GM23338 (cell line): ENCODE measurements around the gene NUMB. TPM values are rescaled to one million over a fixed set of nuclear protein-coding genes. Genes with fewer than 3 reads are reported as not detected.
A peak's percentile ranks its signal among the peaks of the same experiment; 100 is the strongest.

Experiments used
- ATAC-seq: fragments of 200-7000 bp; cut with Tn5 transposase; 3 replicates; pipeline ENCODE4 v1.9.1; 2020
- DNase-seq: peaks from one replicate; pipeline ENCODE4 v3.0.0-alpha.2; 2015; ENCODE audit warnings: low spot score
- H2AFZ ChIP-seq: fragments of 200-600 bp; sonication (generic); 2 replicates; pipeline ENCODE4 v1.8.0; 2016; ENCODE audit warnings: antibody characterized with exemption, mild to moderate bottlenecking, moderate library complexity
- H3F3A ChIP-seq: fragments of 200-600 bp; sonication (generic); replicated peaks from 2 replicates; pipeline ENCODE4 v1.8.0; 2017; ENCODE audit warnings: antibody characterized with exemption, mixed run types, low read depth
- H3K27ac ChIP-seq: fragments of 200-600 bp; sonication (generic); 2 replicates; pipeline ENCODE4 v1.6.1; 2016; ENCODE audit warnings: low read depth
- H3K27me3 ChIP-seq: fragments of 200-600 bp; sonication (generic); 2 replicates; pipeline ENCODE4 v1.8.0; 2016; ENCODE audit warnings: mild to moderate bottlenecking, mixed run types, moderate library complexity; ENCODE audit not compliant: insufficient read depth
- H3K36me3 ChIP-seq: fragments of 200-600 bp; sonication (generic); 2 replicates; pipeline ENCODE4 v1.8.0; 2016; ENCODE audit warnings: mild to moderate bottlenecking; ENCODE audit not compliant: insufficient read depth
- H3K4me1 ChIP-seq: fragments of 200-600 bp; sonication (generic); 2 replicates; pipeline ENCODE4 v1.8.0; 2016; ENCODE audit warnings: mild to moderate bottlenecking, moderate library complexity; ENCODE audit not compliant: insufficient read depth
- H3K4me2 ChIP-seq: fragments of 200-600 bp; sonication (generic); 2 replicates; pipeline ENCODE4 v1.7.1; 2017; ENCODE audit warnings: mixed run types
- H3K4me3 ChIP-seq: fragments of 200-600 bp; sonication (generic); 2 replicates; pipeline ENCODE4 v1.6.1; 2016; ENCODE audit warnings: mixed run types
- H3K79me2 ChIP-seq: fragments of 200-600 bp; sonication (generic); replicated peaks from 2 replicates; pipeline ENCODE4 v1.8.0; 2017; ENCODE audit warnings: mild to moderate bottlenecking; ENCODE audit not compliant: insufficient read depth
- H3K9me2 ChIP-seq: fragments of 200-600 bp; sonication (generic); 2 replicates; pipeline ENCODE4 v1.8.0; 2017; ENCODE audit not compliant: insufficient read depth
- H4K20me1 ChIP-seq: fragments of 200-600 bp; sonication (generic); replicated peaks from 2 replicates; pipeline ENCODE4 v1.8.0; 2017; ENCODE audit warnings: mild to moderate bottlenecking; ENCODE audit not compliant: insufficient read depth
- H3K27ac Mint-ChIP-seq: 2 replicates; pipeline ENCODE4 v1.8.0; 2020; ENCODE audit warnings: inconsistent platforms, mild to moderate bottlenecking, moderate library complexity, mixed read lengths
- H3K27me3 Mint-ChIP-seq: 3 replicates; pipeline ENCODE4 v1.8.0; 2022; ENCODE audit warnings: low read depth, mild to moderate bottlenecking, moderate library complexity, mixed read lengths, inconsistent platforms; ENCODE audit not compliant: insufficient read depth, poor library complexity
- H3K36me3 Mint-ChIP-seq: 3 replicates; pipeline ENCODE4 v1.8.0; 2021; ENCODE audit warnings: low read depth, mild to moderate bottlenecking, inconsistent platforms, moderate library complexity, mixed read lengths
- H3K4me1 Mint-ChIP-seq: 3 replicates; pipeline ENCODE4 v1.8.0; 2020; ENCODE audit warnings: mild to moderate bottlenecking, inconsistent platforms, mixed read lengths
- H3K4me3 Mint-ChIP-seq: 3 replicates; pipeline ENCODE4 v1.8.0; 2021; ENCODE audit warnings: moderate library complexity, mild to moderate bottlenecking, inconsistent platforms, mixed read lengths
- H3K9me3 Mint-ChIP-seq: 3 replicates; pipeline ENCODE4 v1.8.0; 2020; ENCODE audit warnings: moderate library complexity, mild to moderate bottlenecking, inconsistent platforms, mixed read lengths
- JUNB ChIP-seq: IDR thresholded peaks from one replicate; pipeline ENCODE4 v1.6.1; 2016; ENCODE audit warnings: antibody characterized with exemption; ENCODE audit not compliant: unreplicated experiment
- NANOG ChIP-seq: IDR thresholded peaks from 2 replicates; pipeline ENCODE4 v1.6.1; 2016; ENCODE audit warnings: antibody characterized with exemption, borderline replicate concordance
- polyA plus RNA-seq: library from polyadenylated mRNA; unstranded; fragments of >200 nt; fragmentation: Nextera tagmentation; extraction: Ambion mirVana; gene quantifications from 2 replicates; pipeline ENCODE4 v1.2.1, GENCODE V29; 2016
- total RNA-seq: library from RNA; depleted of rRNA; stranded (reverse); fragments of >200 nt; shearing (Covaris generic); gene quantifications from 2 replicates; pipeline ENCODE4 v1.2.3, GENCODE V29; 2014
- TF ChIP-seq, protein P1 (sequence below): fragments of 250-450 bp; sonication (Bioruptor Pico); IDR thresholded peaks from 2 replicates; pipeline ENCODE4 v1.5.0; 2020; ENCODE audit warnings: mild to moderate bottlenecking, moderate library complexity
- TF ChIP-seq, protein P2 (sequence below): IDR thresholded peaks from 2 replicates; pipeline ENCODE4 v1.6.1; 2016; ENCODE audit warnings: antibody characterized with exemption

The NUMB gene
- total and polyA plus RNA-seq, 2 experiments from 2014 or later = 32.1 to 36.7 TPM

DNA sequence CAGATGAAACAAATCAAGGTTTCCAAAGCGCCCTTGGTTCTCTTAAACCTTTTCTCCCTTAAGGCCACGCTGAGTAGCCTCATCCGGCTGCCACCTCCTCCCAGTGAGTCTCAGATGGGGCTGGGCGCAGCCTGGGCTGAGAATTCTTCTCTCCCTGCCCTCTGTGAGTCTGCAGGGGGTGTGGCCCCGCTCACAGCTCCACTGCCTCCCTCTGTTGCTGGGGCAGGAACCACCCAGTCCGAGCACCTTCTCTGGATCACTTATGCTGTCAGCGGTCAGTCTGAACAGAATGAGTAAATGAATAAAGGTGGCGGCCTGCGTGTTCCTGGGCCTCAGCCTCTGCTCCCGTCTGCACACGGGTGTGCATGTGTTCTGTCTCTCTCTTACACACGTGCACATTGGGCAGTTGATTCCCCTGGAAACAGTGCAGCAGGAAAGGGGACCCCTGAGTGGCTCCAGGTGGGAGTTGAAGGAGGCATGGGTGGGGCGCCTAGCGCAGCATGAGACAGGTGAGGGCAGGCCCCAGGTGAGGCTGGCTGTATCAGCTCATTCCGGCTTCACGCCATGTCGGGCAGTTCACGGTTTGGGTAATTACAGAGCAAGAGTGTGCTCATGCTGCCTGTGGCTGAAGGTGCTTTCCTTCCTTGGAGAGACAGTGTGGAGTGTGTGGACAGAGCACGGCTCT lies 216.7 kb downstream of the NUMB start (continued):
- TF ChIP-seq, protein P1, sequence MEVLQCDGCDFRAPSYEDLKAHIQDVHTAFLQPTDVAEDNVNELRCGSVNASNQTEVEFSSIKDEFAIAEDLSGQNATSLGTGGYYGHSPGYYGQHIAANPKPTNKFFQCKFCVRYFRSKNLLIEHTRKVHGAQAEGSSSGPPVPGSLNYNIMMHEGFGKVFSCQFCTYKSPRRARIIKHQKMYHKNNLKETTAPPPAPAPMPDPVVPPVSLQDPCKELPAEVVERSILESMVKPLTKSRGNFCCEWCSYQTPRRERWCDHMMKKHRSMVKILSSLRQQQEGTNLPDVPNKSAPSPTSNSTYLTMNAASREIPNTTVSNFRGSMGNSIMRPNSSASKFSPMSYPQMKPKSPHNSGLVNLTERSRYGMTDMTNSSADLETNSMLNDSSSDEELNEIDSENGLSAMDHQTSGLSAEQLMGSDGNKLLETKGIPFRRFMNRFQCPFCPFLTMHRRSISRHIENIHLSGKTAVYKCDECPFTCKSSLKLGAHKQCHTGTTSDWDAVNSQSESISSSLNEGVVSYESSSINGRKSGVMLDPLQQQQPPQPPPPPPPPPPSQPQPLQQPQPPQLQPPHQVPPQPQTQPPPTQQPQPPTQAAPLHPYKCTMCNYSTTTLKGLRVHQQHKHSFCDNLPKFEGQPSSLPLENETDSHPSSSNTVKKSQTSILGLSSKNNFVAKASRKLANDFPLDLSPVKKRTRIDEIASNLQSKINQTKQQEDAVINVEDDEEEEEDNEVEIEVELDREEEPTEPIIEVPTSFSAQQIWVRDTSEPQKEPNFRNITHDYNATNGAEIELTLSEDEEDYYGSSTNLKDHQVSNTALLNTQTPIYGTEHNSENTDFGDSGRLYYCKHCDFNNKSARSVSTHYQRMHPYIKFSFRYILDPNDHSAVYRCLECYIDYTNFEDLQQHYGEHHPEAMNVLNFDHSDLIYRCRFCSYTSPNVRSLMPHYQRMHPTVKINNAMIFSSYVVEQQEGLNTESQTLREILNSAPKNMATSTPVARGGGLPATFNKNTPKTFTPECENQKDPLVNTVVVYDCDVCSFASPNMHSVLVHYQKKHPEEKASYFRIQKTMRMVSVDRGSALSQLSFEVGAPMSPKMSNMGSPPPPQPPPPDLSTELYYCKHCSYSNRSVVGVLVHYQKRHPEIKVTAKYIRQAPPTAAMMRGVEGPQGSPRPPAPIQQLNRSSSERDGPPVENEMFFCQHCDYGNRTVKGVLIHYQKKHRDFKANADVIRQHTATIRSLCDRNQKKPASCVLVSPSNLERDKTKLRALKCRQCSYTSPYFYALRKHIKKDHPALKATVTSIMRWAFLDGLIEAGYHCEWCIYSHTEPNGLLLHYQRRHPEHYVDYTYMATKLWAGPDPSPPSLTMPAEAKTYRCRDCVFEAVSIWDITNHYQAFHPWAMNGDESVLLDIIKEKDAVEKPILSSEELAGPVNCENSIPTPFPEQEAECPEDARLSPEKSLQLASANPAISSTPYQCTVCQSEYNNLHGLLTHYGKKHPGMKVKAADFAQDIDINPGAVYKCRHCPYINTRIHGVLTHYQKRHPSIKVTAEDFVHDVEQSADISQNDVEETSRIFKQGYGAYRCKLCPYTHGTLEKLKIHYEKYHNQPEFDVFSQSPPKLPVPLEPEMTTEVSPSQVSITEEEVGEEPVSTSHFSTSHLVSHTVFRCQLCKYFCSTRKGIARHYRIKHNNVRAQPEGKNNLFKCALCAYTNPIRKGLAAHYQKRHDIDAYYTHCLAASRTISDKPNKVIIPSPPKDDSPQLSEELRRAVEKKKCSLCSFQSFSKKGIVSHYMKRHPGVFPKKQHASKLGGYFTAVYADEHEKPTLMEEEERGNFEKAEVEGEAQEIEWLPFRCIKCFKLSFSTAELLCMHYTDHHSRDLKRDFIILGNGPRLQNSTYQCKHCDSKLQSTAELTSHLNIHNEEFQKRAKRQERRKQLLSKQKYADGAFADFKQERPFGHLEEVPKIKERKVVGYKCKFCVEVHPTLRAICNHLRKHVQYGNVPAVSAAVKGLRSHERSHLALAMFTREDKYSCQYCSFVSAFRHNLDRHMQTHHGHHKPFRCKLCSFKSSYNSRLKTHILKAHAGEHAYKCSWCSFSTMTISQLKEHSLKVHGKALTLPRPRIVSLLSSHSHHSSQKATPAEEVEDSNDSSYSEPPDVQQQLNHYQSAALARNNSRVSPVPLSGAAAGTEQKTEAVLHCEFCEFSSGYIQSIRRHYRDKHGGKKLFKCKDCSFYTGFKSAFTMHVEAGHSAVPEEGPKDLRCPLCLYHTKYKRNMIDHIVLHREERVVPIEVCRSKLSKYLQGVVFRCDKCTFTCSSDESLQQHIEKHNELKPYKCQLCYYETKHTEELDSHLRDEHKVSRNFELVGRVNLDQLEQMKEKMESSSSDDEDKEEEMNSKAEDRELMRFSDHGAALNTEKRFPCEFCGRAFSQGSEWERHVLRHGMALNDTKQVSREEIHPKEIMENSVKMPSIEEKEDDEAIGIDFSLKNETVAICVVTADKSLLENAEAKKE = no peak
- TF ChIP-seq NANOG = no peak

DNA sequence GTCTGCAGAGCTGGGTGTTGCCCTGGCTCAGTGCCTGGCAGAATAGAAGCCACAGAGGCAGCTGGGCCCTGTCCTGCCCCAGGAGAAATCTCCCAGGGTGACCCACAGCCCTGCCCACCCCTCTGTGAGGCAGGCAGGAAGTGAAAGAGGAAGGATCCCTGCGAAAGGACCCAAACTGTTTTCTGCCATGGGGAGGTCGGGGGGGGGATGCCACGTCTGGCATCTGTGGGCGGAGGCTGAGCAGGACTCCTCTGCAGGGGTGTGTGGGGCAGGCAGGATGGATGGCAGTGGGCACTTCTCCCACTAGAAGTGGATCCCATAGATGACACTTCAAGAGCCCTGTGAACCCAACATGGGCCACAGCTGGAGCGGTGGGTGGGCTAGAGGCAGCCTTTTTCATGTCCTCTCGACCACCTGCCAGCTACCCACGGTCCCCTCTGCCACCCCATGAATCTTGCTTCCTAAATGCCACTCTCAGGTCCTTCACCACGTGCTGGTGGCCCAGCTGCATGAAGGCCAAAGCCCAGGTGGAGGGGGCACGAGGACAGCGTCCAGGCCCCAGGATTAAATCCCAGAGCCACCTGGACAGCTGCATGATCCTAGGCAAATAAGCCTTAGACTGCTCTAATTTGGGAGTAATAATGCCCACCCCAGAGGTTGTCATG lies 217.4 kb downstream of the NUMB start:
- Histone ChIP-seq H3K4me1 (peaks cover 37% of the 10 kb centered on the region), H3K4me3 (no peak overlapping the region), H3K4me2 (peak overlapping the region; percentile 38; the same call in 1 of the 2 replicates), H3K36me3 (no peaks in the 10 kb centered on the region), H3K27ac (no peak overlapping the region), H3K9me2 (no peaks in the 10 kb centered on the region), H3K79me2 (0 out of 2 replicates have a peak, but pooled peaks cover 3% of the 10 kb centered on the region), H3F3A (peaks cover 11% of the 10 kb centered on the region), H4K20me1 (peaks cover 3% of the 10 kb centered on the region; the same call in 1 of the 2 replicates), H2AFZ (no peak overlapping the region), H3K27me3 (peaks cover 55% of the 10 kb centered on the region)
- H3K27me3 Mint-ChIP-seq = peaks cover 28% of the 10 kb centered on the region
- peaks cover 33% of the 10 kb centered on the region for H3K4me1 Mint-ChIP-seq
- H3K36me3 Mint-ChIP-seq = peaks cover 5% of the 10 kb centered on the region
- H3K9me3 Mint-ChIP-seq = no peaks in the 10 kb centered on the region; the same call in 2 of the 3 replicates
- no peak for TF ChIP-seq JUNB
- TF ChIP-seq, protein P2, sequence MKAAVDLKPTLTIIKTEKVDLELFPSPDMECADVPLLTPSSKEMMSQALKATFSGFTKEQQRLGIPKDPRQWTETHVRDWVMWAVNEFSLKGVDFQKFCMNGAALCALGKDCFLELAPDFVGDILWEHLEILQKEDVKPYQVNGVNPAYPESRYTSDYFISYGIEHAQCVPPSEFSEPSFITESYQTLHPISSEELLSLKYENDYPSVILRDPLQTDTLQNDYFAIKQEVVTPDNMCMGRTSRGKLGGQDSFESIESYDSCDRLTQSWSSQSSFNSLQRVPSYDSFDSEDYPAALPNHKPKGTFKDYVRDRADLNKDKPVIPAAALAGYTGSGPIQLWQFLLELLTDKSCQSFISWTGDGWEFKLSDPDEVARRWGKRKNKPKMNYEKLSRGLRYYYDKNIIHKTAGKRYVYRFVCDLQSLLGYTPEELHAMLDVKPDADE = no peak
- H3K4me3 Mint-ChIP-seq = no peak overlapping the region
- no peak for DNase-seq
- no peak overlapping the region for H3K27ac Mint-ChIP-seq
- no peak for ATAC-seq
